ENCODE results near the gene RFX5.

The RFX5 gene

GRCh38 chr1:151324390-151324930, 22.6 kb downstream of the RFX5 start:
- TF ChIP-seq MAX (IDR thresholded peaks at IDR 0.05; ENCODE audit: low read depth, low read length), result no peak
- no peak for TF ChIP-seq POLR2A (IDR thresholded peaks at IDR 0.05; ENCODE audit: extremely low read depth, insufficient read length)
- TF ChIP-seq MYC (IDR thresholded peaks at IDR 0.05; ENCODE audit: low read depth, low read length), result no peak
- TF ChIP-seq CTCF (IDR thresholded peaks at IDR 0.05; ENCODE audit: low read depth, low read length), result no peak
- DNase-seq (ENCODE audit: low read depth), result no peak
- no peak overlapping the region for H3K4me3 ChIP-seq (ENCODE audit: low read depth, low read length)

GRCh38 chr1:151318975-151319374, 28.1 kb downstream of the RFX5 start:
- no peak overlapping the region for H3K4me3 ChIP-seq (ENCODE audit: low read depth, low read length)
- TF ChIP-seq CTCF (IDR thresholded peaks at IDR 0.05; ENCODE audit: low read depth, low read length) (no peak), MAX (IDR thresholded peaks at IDR 0.05; ENCODE audit: low read depth, low read length) (no peak), POLR2A (IDR thresholded peaks at IDR 0.05; ENCODE audit: extremely low read depth, insufficient read length) (no peak), MYC (IDR thresholded peaks at IDR 0.05; ENCODE audit: low read depth, low read length) (no peak)
- DNase-seq (ENCODE audit: low read depth), result no peak

GRCh38 chr1:151315565-151316235, 31.4 kb downstream of the RFX5 start:
- TF ChIP-seq CTCF (IDR thresholded peaks at IDR 0.05; ENCODE audit: low read depth, low read length), result no peak
- H3K4me3 ChIP-seq (ENCODE audit: low read depth, low read length), result no peak overlapping the region
- DNase-seq (ENCODE audit: low read depth), result no peak

DNA sequence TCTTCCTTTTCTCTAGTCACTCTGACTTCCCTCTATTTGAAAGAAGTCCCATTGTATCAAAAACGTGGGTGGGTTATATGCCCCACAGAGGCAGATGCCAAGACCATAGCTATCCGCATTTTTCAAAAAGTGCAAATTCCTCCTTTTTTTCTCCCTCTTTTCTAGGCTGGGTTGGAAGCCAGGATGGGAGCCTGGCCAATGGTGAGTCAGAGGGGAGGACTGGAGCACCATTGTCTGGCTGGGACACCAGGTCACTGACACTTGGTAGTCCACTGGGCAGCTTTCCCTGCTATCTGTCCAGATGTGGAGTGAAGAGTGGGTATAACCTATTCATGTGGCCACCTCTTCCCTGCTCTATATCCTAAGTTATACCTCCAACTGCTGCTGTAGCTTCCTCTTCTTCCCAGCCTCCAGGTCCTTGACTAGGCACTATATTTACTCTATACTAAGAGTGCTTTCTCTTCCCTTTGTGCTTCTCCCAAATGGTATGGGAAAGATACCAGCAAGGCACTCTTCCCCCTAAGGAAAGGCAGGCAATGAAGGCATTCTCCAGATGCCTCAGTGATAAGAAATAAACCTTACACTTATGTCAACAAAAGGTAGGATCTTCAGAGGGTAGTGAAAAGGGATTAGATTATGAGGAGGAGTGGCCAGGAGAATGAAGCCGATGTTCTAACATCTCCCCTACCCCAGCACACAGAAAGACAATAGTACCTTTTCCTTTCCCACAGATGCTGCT, 32.7 kb downstream of the RFX5 start:
- no peak overlapping the region for H3K4me3 ChIP-seq (ENCODE audit: low read depth, low read length)
- no peak for TF ChIP-seq POLR2A (IDR thresholded peaks at IDR 0.05; ENCODE audit: extremely low read depth, insufficient read length)
- no peak for DNase-seq (ENCODE audit: low read depth)

DNA sequence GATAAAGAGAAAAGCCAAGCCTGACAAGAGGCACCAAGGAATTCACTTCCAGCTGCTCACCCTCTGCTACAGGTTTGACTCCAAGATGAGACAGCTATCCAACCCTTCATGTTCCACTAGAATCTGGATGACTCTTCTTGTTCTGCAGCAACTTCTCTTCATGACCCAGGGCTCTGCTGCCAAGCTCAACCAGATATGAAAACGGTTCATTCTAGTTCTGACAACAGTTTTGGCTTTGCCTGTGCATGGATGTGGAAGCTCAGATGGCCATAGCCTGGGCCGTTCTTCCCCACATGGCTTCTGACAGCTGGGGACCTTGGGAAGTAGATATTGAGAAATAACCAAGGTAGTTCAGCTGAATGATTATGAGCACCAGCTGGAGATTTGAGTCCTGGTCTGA, 33.6 kb downstream of the RFX5 start:
- H3K4me3 ChIP-seq (ENCODE audit: low read depth, low read length), result no peak overlapping the region
- TF ChIP-seq POLR2A (IDR thresholded peaks at IDR 0.05; ENCODE audit: extremely low read depth, insufficient read length) (no peak), MAX (IDR thresholded peaks at IDR 0.05; ENCODE audit: low read depth, low read length) (no peak), MYC (IDR thresholded peaks at IDR 0.05; ENCODE audit: low read depth, low read length) (no peak), CTCF (IDR thresholded peaks at IDR 0.05; ENCODE audit: low read depth, low read length) (no peak)
- DNase-seq (ENCODE audit: low read depth), result no peak

DNA sequence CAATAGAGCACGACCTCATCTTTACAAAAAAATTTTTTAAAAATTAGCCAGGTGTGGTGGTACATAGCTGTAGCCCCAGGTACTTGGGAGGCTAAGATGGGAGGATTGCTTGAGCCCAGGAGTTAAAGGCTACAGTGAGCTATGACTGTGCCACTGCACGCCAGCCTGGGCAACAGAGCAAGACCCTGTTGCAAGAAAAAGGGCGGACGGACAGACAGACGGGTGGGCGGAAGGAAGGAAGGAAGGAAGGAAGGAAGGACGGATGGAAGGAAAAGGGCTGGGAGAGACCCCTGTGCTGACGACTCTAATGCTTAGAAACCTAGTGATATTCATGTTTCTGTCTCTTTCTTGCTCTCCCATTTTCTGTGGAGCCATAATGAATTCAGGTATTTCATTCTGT, 34.2 kb downstream of the RFX5 start:
- TF ChIP-seq CTCF (IDR thresholded peaks at IDR 0.05; ENCODE audit: low read depth, low read length), result no peak
- no peak for TF ChIP-seq MYC (IDR thresholded peaks at IDR 0.05; ENCODE audit: low read depth, low read length)
- TF ChIP-seq POLR2A (IDR thresholded peaks at IDR 0.05; ENCODE audit: extremely low read depth, insufficient read length), result no peak
- TF ChIP-seq MAX (IDR thresholded peaks at IDR 0.05; ENCODE audit: low read depth, low read length), result no peak
- no peak overlapping the region for H3K4me3 ChIP-seq (ENCODE audit: low read depth, low read length)
- DNase-seq (ENCODE audit: low read depth), result no peak

Measured in NB4 (cell line).